Stimulated activated CD8-positive, alpha-beta memory T cell treated with anti-CD3 and anti-CD28 coated beads, Interleukin-4, amount 100 ng/mL, for 4 hours (primary cell): ENCODE data around the gene NOC4L.
"Not testable (repeated sequence)": the region's sequence is repeated elsewhere in the genome, so short reads cannot be mapped to it uniquely, and the experiment has no call there.

ENCODE experiments used
- DNase-seq, 2 donors: peaks; one replicate each; pipeline ENCODE4 v3.0.0-alpha.2; 2020; ENCODE audit warnings: low read depth in 2 of 2, low spot score in 1 of 2

The NOC4L gene

GRCh38 chr12:132144115-132144809 is at the start of gene NOC4L, which contains the start of gene DDX51:
TSS of gene NOC4L (plus strand) at chr12:132144457. CDS start at chr12:132144489, 32 bp downstream.
TSS of gene DDX51 (minus strand) at chr12:132144319. CDS start at chr12:132144296, 23 bp downstream.
- DNase-seq = peak; percentile 89 to 91

- no peak for DNase-seq
Measured at GRCh38 chr12:132095520-132096409, 48.5 kb upstream of the NOC4L start.

GRCh38 chr12:132099739-132100138 is 44.5 kb upstream of the NOC4L start:
- DNase-seq = no peak

- no peak for DNase-seq
Measured at GRCh38 chr12:132100306-132101065, 43.8 kb upstream of the NOC4L start.

- DNase-seq = no peak
Measured at GRCh38 chr12:132102297-132102696, 42.0 kb upstream of the NOC4L start.

- not testable (repeated sequence) for DNase-seq
Measured at GRCh38 chr12:132103072-132103471, 41.2 kb upstream of the NOC4L start.

GRCh38 chr12:132103542-132104308 is 40.5 kb upstream of the NOC4L start:
- no peak for DNase-seq

- DNase-seq = no peak
Measured at GRCh38 chr12:132105467-132105866, 38.8 kb upstream of the NOC4L start.

GRCh38 chr12:132106921-132107320 is 37.3 kb upstream of the NOC4L start:
- no peak for DNase-seq

- no peak for DNase-seq
Measured at GRCh38 chr12:132108211-132108832, 35.9 kb upstream of the NOC4L start.

GRCh38 chr12:132109741-132110140 is 34.5 kb upstream of the NOC4L start:
- DNase-seq = no peak

- DNase-seq = no peak
Measured at GRCh38 chr12:132110677-132111076, 33.6 kb upstream of the NOC4L start.

GRCh38 chr12:132111654-132112304 is 32.5 kb upstream of the NOC4L start:
- no peak for DNase-seq

- no peak for DNase-seq
Measured at GRCh38 chr12:132114667-132115066, 29.6 kb upstream of the NOC4L start.

- no peak for DNase-seq
Measured at GRCh38 chr12:132115500-132115899, 28.8 kb upstream of the NOC4L start.

- no peak for DNase-seq
Measured at GRCh38 chr12:132116709-132117557, 27.3 kb upstream of the NOC4L start.

GRCh38 chr12:132117558-132117875 is 26.7 kb upstream of the NOC4L start:
- no peak for DNase-seq

GRCh38 chr12:132118876-132119275 is 25.4 kb upstream of the NOC4L start:
- no peak for DNase-seq

GRCh38 chr12:132121283-132121682 is 23.0 kb upstream of the NOC4L start:
- no peak for DNase-seq
